Measurements from ENCODE around the gene DISP3. TPM values are rescaled to one million over a fixed set of nuclear protein-coding genes. Genes with fewer than 3 reads are reported as not detected.

DISP3 gene
- total and polyA plus RNA-seq, 8 donors: 0.13 to 6.7 (median 0.74) TPM

DNA sequence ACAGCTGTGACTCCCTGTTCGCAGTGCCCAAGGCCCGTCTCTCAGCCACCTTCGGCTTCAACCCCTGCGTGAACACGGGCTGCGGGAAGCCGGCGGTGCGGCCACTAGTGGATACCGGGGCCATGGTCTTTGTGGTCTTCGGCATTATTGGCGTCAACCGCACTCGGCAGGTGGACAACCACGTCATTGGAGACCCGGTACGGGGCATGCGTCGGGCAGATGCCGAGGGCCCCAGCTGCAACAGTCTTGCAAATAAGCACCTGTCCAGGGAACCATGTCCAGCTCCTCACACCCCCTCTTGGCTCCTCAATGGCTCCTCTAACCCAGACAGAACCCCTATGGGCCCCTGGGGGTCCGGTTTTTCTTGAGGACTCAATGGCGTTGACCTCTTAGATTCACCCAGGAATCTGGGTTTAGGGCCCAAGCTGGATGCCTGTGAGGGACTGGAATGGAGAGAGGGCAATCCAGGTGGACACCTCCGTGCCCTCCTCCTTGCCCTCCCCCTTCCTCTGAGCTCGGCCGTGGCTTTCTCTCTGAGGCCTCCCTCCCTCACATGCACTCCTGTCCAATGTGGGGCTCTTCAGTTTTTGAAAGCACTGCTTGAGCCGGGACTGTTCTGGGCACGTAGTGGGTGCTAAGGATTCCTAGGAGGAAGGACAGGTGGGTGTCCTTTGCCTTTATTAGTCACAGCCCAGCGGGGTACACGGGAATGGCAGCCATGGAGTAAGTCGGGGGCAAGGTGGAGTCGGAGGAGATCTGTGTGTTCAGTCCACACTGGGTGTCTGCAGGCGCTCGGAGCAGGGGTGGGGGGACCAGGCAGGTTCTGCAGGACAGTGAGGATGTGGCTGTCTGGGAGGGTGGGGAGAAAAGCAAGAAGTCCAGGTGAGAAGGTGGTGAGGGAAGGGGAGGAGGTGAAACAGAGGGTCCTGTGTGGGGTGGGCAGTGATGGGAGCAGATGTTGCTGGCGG lies 51.1 kb downstream of the DISP3 start:
- no peak for ATAC-seq
- WGBS, 2 donors: 65 to 72% methylated on average over 34 of the region's 34 CpGs
- TF ChIP-seq, protein P1, sequence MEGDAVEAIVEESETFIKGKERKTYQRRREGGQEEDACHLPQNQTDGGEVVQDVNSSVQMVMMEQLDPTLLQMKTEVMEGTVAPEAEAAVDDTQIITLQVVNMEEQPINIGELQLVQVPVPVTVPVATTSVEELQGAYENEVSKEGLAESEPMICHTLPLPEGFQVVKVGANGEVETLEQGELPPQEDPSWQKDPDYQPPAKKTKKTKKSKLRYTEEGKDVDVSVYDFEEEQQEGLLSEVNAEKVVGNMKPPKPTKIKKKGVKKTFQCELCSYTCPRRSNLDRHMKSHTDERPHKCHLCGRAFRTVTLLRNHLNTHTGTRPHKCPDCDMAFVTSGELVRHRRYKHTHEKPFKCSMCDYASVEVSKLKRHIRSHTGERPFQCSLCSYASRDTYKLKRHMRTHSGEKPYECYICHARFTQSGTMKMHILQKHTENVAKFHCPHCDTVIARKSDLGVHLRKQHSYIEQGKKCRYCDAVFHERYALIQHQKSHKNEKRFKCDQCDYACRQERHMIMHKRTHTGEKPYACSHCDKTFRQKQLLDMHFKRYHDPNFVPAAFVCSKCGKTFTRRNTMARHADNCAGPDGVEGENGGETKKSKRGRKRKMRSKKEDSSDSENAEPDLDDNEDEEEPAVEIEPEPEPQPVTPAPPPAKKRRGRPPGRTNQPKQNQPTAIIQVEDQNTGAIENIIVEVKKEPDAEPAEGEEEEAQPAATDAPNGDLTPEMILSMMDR (IDR thresholded peaks at IDR 0.05): no peak

GRCh38 chr1:11530731-11531311 lies 51.9 kb downstream of the DISP3 start:
- TF ChIP-seq, protein P1 (IDR thresholded peaks at IDR 0.05): no peak
- no peak overlapping the region for H3K27ac ChIP-seq
- no peaks in the 10 kb centered on the region for H3K4me1 ChIP-seq
- no peak for FAIRE-seq
- no peak overlapping the region for H3K4me3 ChIP-seq
- WGBS, 2 donors: 48 to 57% methylated on average over 15 of the region's 15 CpGs
- no peaks in the 10 kb centered on the region for H3K36me3 ChIP-seq
- no peaks in the 10 kb centered on the region for H3K9me3 ChIP-seq
- DNase-seq: no peak
- no peaks in the 10 kb centered on the region for H3K27me3 ChIP-seq
- no peak for ATAC-seq
- intact Hi-C loops (cut with DNase I): no loop called here

More for the DNA sequence above, 51.1 kb downstream of the DISP3 start:
- H3K27me3 ChIP-seq: no peaks in the 10 kb centered on the region
- intact Hi-C loops (cut with DNase I): no loop called here
- no peaks in the 10 kb centered on the region for H3K4me1 ChIP-seq
- FAIRE-seq (no peak), DNase-seq (no peak)
- no peak overlapping the region for H3K4me3 ChIP-seq
- no peak overlapping the region for H3K27ac ChIP-seq
- no peaks in the 10 kb centered on the region for H3K36me3 ChIP-seq
- no peaks in the 10 kb centered on the region for H3K9me3 ChIP-seq

DNA sequence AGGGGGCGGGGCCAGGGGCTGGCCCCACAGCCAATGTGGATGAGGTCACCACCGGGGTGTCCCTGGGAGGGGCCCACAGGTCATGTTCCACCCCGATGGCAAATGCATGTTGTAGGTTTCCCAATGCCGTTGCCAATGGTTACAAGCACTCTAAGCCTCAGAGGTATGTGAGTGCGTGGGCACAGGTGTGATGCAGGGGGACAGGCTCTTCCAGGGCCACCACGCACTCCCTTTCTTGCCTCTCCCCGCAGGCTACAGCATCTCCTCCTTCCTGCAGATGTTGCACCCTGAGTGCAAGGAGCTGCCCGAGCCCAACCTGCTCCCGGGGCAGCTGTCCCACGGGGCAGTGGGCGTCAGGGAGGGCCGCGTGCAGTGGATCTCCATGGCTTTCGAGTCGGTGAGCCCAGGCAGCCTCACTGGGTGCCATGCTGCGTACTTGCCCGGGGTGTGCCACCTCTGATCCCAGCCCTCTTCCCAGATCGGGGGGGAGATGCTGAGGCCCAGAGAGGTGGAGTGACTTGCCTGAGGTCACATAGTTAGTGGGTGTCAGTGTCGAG lies 52.4 kb downstream of the DISP3 start:
- intact Hi-C loops (cut with DNase I): no loop called here
- Histone ChIP-seq H3K9me3 (no peaks in the 10 kb centered on the region), H3K27ac (no peak overlapping the region), H3K4me1 (no peaks in the 10 kb centered on the region), H3K27me3 (no peaks in the 10 kb centered on the region), H3K4me3 (no peak overlapping the region), H3K36me3 (no peaks in the 10 kb centered on the region)
- FAIRE-seq (no peak), DNase-seq (no peak), ATAC-seq (no peak)
- 48 to 56% methylated on average over 17 to 19 of the region's 19 CpGs for WGBS, 2 donors
- TF ChIP-seq, protein P1 (IDR thresholded peaks at IDR 0.05): no peak

GRCh38 chr1:11531943-11532342 lies 53.0 kb downstream of the DISP3 start:
- TF ChIP-seq, protein P1 (IDR thresholded peaks at IDR 0.05): no peak
- H3K27me3 ChIP-seq: no peaks in the 10 kb centered on the region
- no peaks in the 10 kb centered on the region for H3K36me3 ChIP-seq
- DNase-seq: no peak
- H3K27ac ChIP-seq: no peak overlapping the region
- H3K4me1 ChIP-seq: no peaks in the 10 kb centered on the region
- intact Hi-C loops (cut with DNase I): no loop called here
- no peaks in the 10 kb centered on the region for H3K9me3 ChIP-seq
- no peak for FAIRE-seq
- no peak overlapping the region for H3K4me3 ChIP-seq
- no peak for ATAC-seq
- WGBS, 2 donors: 55 to 59% methylated on average over 10 of the region's 10 CpGs

Data from pancreas (tissue), 10 donors.